SU-DHL-6 (cell line): ENCODE data around the gene TELO2.

Source experiments
- CTCF ChIP-seq: fragments of 200-600 bp; sonication (generic); IDR thresholded peaks from one replicate; pipeline ENCODE4 v1.5.1; 2017; ENCODE audit warnings: antibody characterized with exemption, mild to moderate bottlenecking, low read length, moderate library complexity; ENCODE audit not compliant: insufficient read depth, poor library complexity, severe bottlenecking
- EZH2phosphoT487 ChIP-seq: fragments of 200-600 bp; sonication (generic), shearing (Covaris generic); conservative IDR thresholded peaks from 2 replicates; pipeline ENCODE4 v1.6.1; 2018; ENCODE audit warnings: mild to moderate bottlenecking, antibody characterized with exemption, low read length, moderate library complexity, mixed read lengths

DNA sequence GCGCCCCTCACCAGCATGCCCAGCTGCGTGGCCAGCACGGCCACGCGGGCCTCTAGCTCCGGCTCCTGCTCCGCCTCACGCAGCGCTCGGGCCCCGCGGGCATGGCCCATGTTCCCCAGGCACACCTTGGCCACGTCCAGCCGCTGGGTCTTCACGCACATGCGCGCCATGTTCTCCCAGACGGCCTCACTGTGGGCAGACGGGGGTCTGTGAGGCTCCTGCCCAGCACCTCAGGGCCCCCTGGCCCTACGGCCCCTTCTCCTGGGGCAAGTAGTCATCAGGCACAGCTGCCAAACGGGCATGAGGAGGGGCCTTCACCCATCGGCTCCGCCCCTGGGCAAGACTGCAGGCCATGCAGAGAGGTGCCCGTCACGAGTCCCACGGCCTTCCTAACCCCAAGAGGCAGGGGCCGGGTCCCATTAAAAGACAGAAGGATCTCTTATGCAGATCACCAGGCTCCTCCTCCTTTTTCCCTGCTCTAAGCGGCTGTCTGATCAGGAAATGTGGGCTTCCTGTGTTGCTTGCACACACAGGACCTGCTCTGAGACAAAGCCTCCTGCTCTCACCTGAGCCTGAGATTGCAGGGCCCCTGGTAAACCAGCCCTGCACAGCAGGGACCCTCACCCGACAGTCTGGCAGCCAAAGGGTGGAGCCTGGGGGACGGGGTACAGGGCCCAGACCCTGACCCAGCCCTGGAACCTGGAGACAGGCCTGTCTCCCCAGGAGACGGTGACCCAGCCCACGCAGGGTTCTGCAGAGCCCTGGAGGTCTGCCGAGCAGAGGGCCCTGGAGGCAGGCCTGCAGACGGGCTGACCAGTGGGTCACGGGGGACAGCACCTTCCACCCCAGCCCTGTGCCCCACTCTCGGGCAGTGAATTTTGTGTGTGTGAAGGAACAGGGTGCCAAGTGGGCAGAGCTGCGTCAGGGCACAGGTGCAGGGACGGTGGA is 33.7 kb downstream of the TELO2 start:
- no peak for TF ChIP-seq CTCF
- TF ChIP-seq EZH2phosphoT487 = no peak
